Natural killer cell (primary cell): ENCODE data around the gene ICAM2. TPM values are rescaled to one million over a fixed set of nuclear protein-coding genes. Genes with fewer than 3 reads are reported as not detected.
A peak's percentile ranks its signal among the peaks of the same experiment; 100 is the strongest.

Experiments used
- ATAC-seq, 3 donors: fragments of 150-1000 bp in 2 of 3; fragments of 200-7000 bp in 1 of 3; cut with Tn5 transposase; 1 replicate in 1 of 3; 2 replicates in 2 of 3; pipeline ENCODE4 v1.10.0; 2021; ENCODE audit warnings: mild to moderate bottlenecking in 2 of 3, moderate library complexity in 2 of 3
- DNase-seq, 2 donors: peaks; one replicate each; pipeline versions ENCODE4 v3.0.0 to v3.0.0-alpha.2; 2013 to 2021; ENCODE audit warnings: mixed read lengths in 1 of 2
- H3K27ac ChIP-seq: one replicate; pipeline ENCODE4 v1.5.1; 2013; ENCODE audit warnings: mild to moderate bottlenecking, low read length
- H3K27me3 ChIP-seq: one replicate; pipeline ENCODE4 v1.6.1; 2013; ENCODE audit warnings: low read length; ENCODE audit not compliant: control insufficient read depth, insufficient read depth
- H3K36me3 ChIP-seq: one replicate; pipeline ENCODE4 v1.6.1; 2013; ENCODE audit warnings: low read length; ENCODE audit not compliant: control insufficient read depth, insufficient read depth
- H3K4me1 ChIP-seq: one replicate; pipeline ENCODE4 v1.6.1; 2013; ENCODE audit warnings: low read length; ENCODE audit not compliant: control insufficient read depth, insufficient read depth
- H3K4me3 ChIP-seq: one replicate; pipeline ENCODE4 v1.5.1; 2013; ENCODE audit warnings: low read length
- H3K9me3 ChIP-seq: one replicate; pipeline ENCODE4 v1.6.1; 2013; ENCODE audit warnings: low read length; ENCODE audit not compliant: control insufficient read depth, insufficient read depth
- H3K27ac Mint-ChIP-seq, 2 donors: one replicate each; pipeline ENCODE4 v1.8.0; 2022; ENCODE audit warnings: mild to moderate bottlenecking in 2 of 2, mixed read lengths in 2 of 2, moderate library complexity in 1 of 2
- H3K27me3 Mint-ChIP-seq, 2 donors: one replicate each; pipeline ENCODE4 v1.8.0; 2022; ENCODE audit warnings: low read depth in 2 of 2, mixed read lengths in 2 of 2
- H3K36me3 Mint-ChIP-seq: one replicate; pipeline ENCODE4 v1.8.0; 2022; ENCODE audit warnings: mixed read lengths
- H3K4me1 Mint-ChIP-seq, 2 donors: one replicate each; pipeline ENCODE4 v1.8.0; 2022; ENCODE audit warnings: mixed read lengths in 2 of 2
- H3K4me3 Mint-ChIP-seq: one replicate; pipeline ENCODE4 v1.8.0; 2022; ENCODE audit warnings: mild to moderate bottlenecking, moderate library complexity, mixed read lengths
- H3K9me3 Mint-ChIP-seq, 2 donors: one replicate each; pipeline ENCODE4 v1.8.0; 2022; ENCODE audit warnings: mixed read lengths in 2 of 2
- CTCF ChIP-seq: fragments of 200-600 bp; IDR thresholded peaks from one replicate; pipeline ENCODE4 v1.8.0; 2022; ENCODE audit warnings: antibody characterized with exemption
- whole genome bisulfite sequencing: methylation state at CpG from one replicate; pipeline ENCODE4 v1.1.7; 2013; ENCODE audit warnings: missing lambda C conversion rate; ENCODE audit not compliant: insufficient coverage; 5-methylcytosine and 5-hydroxymethylcytosine counted together
- intact Hi-C: fragments of 100-400 bp; cut with micrococcal nuclease; formaldehyde crosslinking; loops from one replicate; pipeline ENCODE4 v1.14.2; 2022
- total RNA-seq, 4 donors: library from RNA; stranded (reverse); fragments of 120-200 nt in 1 of 4; gene quantifications; one replicate each; pipeline versions ENCODE4 v1.2.3 to v1.2.4, GENCODE V29; 2013 to 2022

ICAM2 gene
- total RNA-seq, 3 donors from 2014 or later (not counting 1 experiment from before 2014, with no cell fraction given) = 73.2 to 91.0 (median 78.0) TPM

- H3K4me1 Mint-ChIP-seq = peaks cover 29 to 41% of the 10 kb centered on the region in 2 donors
- H3K27ac Mint-ChIP-seq = peak overlapping the region in 1 of 2 donors; percentile 49
- no peak for DNase-seq
- no peaks in the 10 kb centered on the region for H3K36me3 Mint-ChIP-seq
- 89% methylated on average over 13 of the region's 14 CpGs for WGBS
- Histone ChIP-seq H3K4me1 (peaks cover 42% of the 10 kb centered on the region), H3K27ac (no peak overlapping the region), H3K4me3 (no peak overlapping the region), H3K9me3 (no peaks in the 10 kb centered on the region), H3K36me3 (peaks cover 50% of the 10 kb centered on the region), H3K27me3 (no peaks in the 10 kb centered on the region)
- no peak overlapping the region for H3K4me3 Mint-ChIP-seq
- no peak for ATAC-seq
- no peaks in the 10 kb centered on the region for H3K27me3 Mint-ChIP-seq
- H3K9me3 Mint-ChIP-seq = no peaks in the 10 kb centered on the region
- intact Hi-C loops = no loop called here
- no peak for TF ChIP-seq CTCF
Observed at GRCh38 chr17:64001763-64002529, 18.5 kb downstream of the ICAM2 start.

GRCh38 chr17:64001091-64001579 lies 19.3 kb downstream of the ICAM2 start:
- no peak for ATAC-seq
- TF ChIP-seq CTCF = no peak
- WGBS = 85% methylated on average over 4 of the region's 7 CpGs
- Mint-ChIP-seq H3K4me1 (peaks cover 32 to 45% of the 10 kb centered on the region in 2 donors), H3K36me3 (no peaks in the 10 kb centered on the region), H3K27ac (peak overlapping the region in 1 of 2 donors; percentile 57), H3K27me3 (no peaks in the 10 kb centered on the region), H3K4me3 (no peak overlapping the region), H3K9me3 (no peaks in the 10 kb centered on the region)
- Histone ChIP-seq H3K9me3 (no peaks in the 10 kb centered on the region), H3K4me1 (peaks cover 37% of the 10 kb centered on the region), H3K4me3 (no peak overlapping the region), H3K27ac (no peak overlapping the region), H3K27me3 (no peaks in the 10 kb centered on the region), H3K36me3 (peaks cover 42% of the 10 kb centered on the region)
- DNase-seq = no peak
- intact Hi-C loops = no loop called here

GRCh38 chr17:63999680-64000531 lies 20.5 kb downstream of the ICAM2 start:
- ATAC-seq = no peak
- 93% methylated on average over 20 of the region's 25 CpGs for WGBS
- H3K36me3 Mint-ChIP-seq = no peaks in the 10 kb centered on the region
- DNase-seq = no peak
- H3K27ac Mint-ChIP-seq = peak overlapping the region; percentile 72 to 81
- H3K4me3 Mint-ChIP-seq = peak overlapping the region; percentile 61
- H3K36me3 ChIP-seq = peaks cover 31% of the 10 kb centered on the region
- H3K9me3 ChIP-seq = no peaks in the 10 kb centered on the region
- intact Hi-C loops = no loop called here
- H3K4me3 ChIP-seq = no peak overlapping the region
- no peaks in the 10 kb centered on the region for H3K27me3 Mint-ChIP-seq
- H3K27me3 ChIP-seq = no peaks in the 10 kb centered on the region
- H3K9me3 Mint-ChIP-seq = no peaks in the 10 kb centered on the region
- H3K4me1 Mint-ChIP-seq = peaks cover 39 to 44% of the 10 kb centered on the region in 2 donors
- peaks cover 33% of the 10 kb centered on the region for H3K4me1 ChIP-seq
- no peak for TF ChIP-seq CTCF
- no peak overlapping the region for H3K27ac ChIP-seq
